Measurements from ENCODE around the gene NBPF3.

DNA sequence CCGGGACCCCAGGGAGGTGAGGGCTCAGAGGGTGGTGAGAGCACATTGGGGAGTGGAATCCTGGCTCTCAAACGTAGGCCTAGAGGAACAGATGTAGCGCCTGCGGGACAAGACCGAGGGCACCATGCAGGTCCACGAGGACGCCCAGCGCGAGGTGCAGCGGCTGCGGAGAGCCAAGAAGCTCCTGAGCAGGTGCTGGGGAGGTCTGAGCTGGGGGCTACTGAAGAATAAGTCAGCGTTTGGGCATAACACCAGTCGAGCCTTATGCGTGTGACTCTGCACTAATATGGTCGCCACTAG, 2.6 kb upstream of the NBPF3 start:
- TF ChIP-seq, protein P1, sequence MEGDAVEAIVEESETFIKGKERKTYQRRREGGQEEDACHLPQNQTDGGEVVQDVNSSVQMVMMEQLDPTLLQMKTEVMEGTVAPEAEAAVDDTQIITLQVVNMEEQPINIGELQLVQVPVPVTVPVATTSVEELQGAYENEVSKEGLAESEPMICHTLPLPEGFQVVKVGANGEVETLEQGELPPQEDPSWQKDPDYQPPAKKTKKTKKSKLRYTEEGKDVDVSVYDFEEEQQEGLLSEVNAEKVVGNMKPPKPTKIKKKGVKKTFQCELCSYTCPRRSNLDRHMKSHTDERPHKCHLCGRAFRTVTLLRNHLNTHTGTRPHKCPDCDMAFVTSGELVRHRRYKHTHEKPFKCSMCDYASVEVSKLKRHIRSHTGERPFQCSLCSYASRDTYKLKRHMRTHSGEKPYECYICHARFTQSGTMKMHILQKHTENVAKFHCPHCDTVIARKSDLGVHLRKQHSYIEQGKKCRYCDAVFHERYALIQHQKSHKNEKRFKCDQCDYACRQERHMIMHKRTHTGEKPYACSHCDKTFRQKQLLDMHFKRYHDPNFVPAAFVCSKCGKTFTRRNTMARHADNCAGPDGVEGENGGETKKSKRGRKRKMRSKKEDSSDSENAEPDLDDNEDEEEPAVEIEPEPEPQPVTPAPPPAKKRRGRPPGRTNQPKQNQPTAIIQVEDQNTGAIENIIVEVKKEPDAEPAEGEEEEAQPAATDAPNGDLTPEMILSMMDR (IDR thresholded peaks at IDR 0.05), result no peak
- no peak for TF ChIP-seq POLR2A (IDR thresholded peaks at IDR 0.05)

All from uterus (tissue), 2 donors.